HPDE6-E6E7 (cell line): ENCODE data around the gene DNAAF5.
"Not testable (repeated sequence)": the region's sequence is repeated elsewhere in the genome, so short reads cannot be mapped to it uniquely, and the experiment has no call there.

Source experiments
- DNase-seq: peaks from one replicate; pipeline ENCODE4 v3.0.0; 2011; ENCODE audit warnings: missing footprints; ENCODE audit errors: extremely low spot score

The DNAAF5 gene

DNA sequence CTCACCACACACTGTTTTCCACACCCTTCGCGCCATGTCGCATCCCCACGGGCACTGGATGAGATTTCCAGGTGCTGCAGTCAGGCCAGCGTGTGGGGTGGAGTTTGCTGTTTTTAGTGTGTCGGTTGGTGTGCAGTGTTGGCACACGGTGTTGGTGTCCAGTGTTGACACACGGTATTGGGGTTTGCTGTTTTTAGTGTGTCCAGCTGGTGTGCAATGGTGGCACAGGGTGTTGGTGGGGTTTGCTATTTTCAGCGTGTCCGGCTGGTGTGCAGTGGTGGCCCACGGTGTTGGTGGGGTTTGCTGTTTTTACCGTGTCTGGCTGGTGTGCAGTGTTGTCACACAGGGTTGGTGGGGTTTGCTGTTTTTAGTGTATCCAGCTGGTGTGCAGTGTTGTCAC, 20.7 kb downstream of the DNAAF5 start:
- no peak for DNase-seq

- no peak for DNase-seq
These were observed 21.9 kb downstream of the DNAAF5 start for GRCh38 chr7:748446-748845.

DNA sequence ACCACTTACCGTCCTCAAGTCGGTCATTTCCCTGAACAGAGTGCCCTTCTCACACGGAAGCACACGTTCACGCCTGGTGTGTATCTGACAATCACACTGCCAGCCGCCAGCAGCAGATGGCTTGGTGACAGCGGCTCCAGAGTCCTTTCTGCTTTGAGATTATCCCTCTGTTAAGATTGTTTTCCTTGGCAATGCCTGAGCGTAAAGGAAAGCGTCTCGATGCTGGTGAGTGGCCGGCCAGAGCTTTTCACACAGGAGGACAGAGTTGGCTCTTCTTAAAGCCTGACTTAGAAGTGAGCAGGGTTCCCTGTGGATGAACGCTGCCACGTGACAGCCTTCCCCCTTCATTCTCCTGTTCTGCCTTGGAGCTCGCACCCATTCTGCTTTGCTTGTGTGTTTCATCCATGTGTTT, 22.6 kb downstream of the DNAAF5 start:
- no peak for DNase-seq

DNA sequence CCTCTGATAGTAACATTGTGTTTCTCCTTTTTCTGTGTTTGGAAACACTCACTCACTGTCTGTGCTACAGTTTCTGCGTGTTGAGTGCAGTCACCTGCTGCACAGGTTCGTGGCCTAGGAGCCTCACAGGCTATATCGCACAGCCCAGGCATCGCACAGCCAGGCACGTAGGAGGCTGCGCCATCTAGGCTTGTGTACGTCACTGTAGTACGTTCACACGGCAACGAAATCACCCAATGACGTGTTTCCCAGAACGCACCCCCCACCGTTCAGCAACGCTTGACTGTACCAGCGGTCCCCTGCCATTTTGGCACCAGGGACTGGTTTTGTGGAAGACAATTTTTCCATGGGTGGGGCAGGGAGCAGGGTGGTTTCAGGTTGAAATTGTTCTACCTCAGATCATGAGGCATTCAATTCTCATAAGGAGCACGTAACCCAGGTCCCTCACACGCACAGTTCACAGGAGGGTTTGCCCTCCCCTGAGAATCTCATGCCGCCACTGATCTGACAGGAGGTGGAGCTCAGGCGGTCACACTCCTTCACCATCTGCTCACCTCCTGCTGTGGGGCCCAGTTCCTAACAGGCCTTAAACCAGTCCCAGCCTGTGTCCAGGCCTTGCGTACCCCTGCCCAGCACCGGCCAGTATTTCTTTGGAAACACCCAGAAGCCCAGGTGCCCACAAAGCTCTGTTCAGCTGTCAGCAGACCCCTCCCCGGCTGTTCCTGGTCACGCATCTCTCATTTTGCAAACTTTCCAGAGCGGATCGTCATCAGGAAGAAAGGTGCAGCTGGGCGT, 23.8 kb downstream of the DNAAF5 start:
- no peak for DNase-seq

DNA sequence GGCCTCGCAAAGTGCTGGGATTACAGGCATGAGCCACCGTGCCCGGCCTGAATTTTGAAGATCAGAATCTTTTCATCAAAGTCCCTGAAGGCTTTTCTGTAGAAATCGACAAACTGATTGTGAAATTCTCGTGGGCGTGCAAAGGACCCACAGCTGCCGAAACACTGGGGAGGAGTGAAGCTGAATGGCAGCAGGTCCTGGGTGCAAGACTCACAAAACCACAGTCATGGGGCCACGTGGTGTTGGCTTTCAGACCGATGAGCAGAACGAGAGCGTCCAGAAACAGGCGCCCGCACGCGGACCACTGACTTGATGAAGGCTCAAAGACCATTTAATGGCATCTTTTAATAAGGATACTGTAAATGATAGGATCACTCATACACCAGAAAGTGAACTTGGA, 25.3 kb downstream of the DNAAF5 start:
- DNase-seq: no peak

- not testable (repeated sequence) for DNase-seq
These were observed 25.8 kb downstream of the DNAAF5 start for GRCh38 chr7:752256-752655.

DNA sequence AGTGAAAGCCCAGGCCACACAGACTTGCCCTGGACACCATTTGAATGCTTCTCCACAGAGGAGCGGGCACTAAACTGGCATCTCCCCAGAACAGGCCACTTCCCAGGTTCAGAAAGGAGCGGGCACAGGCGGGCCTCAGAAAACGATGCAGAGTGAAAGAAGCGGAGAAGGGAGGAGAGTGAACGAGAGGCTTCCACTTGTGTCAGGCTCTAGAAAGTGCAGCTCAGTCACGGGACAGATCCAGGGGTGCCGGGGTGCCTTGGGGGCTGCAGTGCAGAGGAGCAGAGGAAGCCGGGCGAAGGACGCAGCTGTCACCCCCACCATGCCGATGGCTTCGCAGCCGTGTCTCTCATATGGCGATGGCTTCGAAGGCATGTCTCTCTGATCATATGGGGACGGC, 26.7 kb downstream of the DNAAF5 start:
- DNase-seq: no peak

DNA sequence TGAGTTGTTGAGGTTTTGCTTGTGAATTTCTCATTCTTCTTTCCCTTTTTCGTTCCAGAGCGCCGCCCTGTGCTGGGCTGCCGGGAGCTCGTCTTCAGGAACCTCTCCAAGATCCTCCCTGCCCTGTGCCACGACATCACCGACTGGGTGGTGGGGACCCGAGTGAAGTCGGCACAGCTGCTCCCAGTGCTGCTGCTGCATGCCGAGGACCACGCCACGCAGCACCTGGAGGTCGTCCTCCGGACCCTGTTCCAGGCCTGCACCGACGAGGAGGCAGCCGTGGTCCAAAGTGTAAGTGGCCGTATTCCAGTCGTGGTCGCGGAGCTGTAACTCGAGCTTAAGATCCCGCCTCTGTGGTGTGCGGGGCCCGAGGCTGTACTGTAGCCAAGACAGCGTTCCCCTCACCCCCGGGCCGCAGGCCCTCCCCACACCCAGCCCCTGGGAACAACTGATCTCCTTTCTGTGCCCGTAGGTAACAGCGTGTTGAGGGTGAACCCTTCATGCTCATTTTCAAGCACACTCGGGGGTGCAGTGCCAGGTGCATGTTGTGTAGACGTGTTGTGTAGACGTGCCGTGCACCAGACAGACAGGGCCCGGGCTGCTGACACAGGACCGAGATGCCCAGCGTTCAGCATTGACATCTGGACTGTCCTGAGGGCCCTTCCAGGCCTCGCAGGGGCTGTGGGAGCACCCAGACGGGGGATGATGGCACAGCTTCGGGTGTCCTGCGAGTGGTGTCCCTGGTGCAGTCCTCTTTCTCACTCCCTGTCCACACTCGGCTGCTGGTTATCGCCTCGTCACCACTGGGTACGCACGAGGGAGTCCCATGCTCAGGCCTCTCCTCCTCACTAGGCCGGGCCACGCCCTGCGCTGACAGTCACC, 28.3 kb downstream of the DNAAF5 start:
- no peak for DNase-seq

GRCh38 chr7:755413-755805, 28.9 kb downstream of the DNAAF5 start:
- no peak for DNase-seq

- no peak for DNase-seq
These were observed 29.9 kb downstream of the DNAAF5 start for GRCh38 chr7:756231-756927.

DNA sequence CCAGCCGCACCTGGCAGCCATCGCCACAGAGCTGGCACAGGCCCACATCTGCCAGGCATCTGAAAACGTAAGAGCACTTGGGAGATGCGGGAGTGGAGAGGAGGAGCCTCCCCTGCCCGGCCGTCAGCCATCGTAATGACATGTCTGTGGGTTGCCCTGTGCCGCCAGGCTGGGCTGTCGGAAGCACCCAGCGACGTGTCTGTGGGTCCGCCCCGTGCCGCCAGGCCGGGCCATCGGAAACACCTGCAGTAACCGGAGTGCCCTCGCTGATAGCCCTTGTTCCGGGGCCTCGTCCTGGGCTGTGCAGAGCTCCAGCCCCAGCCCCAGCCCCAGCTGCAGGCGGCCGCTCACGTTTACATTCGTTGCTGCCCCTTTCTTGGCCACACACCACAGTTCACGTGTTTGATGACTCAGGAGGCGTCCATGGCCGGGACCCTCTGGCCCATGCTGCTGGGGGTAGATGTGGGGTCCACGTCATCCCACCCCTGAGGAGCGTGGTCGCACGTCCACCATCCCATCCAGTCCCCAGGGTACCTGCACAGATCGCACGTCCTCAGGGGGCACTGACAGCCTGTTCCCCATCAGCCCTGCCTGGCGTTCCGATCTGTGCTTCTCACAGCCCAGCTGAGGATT, 30.5 kb downstream of the DNAAF5 start:
- DNase-seq: no peak

DNA sequence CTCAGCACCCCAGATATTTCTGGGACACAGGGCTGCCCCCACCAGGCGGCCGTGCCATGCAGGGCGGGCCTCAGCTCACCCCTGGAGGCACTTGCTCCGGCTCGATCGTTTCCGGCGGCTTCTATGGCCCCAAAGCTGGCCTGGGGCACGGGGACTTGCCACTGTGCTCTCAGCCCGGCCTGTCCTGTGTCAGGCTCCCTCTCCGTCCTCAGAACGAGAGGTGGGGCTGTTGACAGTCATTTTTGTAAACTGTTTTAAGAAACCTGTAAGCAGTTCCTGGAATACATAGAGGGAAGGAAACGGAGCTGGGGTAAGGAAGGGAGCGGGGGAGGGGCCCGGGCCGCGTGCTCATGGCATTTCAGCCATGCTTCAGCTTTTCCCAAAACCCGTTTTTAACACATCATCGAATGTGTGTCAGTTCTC, 31.3 kb downstream of the DNAAF5 start:
- DNase-seq: no peak

GRCh38 chr7:759569-759968, 33.1 kb downstream of the DNAAF5 start:
- no peak for DNase-seq

DNA sequence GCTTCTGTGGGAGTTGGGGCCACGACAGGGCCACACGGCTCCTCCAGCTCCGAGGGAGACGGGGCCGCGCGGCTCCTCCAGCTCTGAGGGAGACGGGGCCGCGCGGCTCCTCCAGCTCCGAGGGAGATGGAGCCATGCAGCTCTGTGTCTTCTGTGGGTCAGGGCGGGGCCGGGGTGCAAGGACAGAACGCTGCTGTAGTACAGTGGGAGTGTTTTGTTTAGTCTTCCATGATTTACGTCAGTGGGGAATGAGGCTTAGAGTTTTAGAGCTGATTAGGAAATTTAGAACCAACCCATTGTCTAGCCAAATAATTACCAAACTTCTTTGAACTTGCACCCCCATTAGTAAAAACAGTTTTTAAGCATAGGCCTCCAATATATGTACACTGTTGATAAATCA, 33.5 kb downstream of the DNAAF5 start:
- no peak for DNase-seq

- DNase-seq: no peak
These were observed 34.6 kb downstream of the DNAAF5 start for GRCh38 chr7:761101-761500.

GRCh38 chr7:761631-762030, 35.1 kb downstream of the DNAAF5 start:
- no peak for DNase-seq

DNA sequence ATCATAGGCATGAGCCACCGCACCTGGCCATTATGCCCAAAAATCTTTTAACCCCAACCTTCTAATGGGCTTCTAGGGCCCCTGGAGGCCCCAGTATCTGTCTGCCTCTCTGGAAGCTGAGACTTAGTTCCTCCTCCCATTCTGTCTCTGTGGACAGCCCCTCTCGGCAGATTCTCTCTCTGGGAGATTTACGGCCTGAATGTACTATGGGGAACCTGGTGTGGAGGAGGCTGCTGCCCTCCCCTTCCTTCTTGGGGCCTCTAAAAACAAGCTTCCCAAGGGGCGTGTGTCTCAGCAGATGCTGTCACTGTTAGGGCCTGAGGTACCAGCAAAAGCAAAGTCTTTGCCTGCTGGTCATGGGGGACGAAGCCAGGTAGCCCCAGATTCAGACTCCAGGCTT, 36.4 kb downstream of the DNAAF5 start:
- DNase-seq: no peak

DNA sequence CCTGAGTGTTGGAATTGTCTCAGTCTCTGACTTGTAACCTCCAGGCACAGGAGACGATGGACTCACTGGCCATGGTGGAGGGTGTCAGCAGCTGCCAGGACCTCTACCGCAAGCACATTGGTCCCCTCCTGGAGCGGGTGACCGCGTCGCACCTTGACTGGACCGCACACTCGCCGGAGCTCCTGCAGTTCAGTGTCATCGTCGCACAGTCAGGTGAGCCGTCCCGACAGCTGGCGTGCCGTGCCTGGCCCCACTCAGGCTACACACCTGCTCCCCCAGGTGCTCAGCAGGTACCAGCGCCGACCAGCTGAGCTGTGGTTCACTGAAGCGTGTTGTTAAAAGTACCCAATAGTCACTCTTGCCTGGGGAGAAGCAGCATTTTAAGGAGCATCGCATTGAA, 37.3 kb downstream of the DNAAF5 start:
- no peak for DNase-seq

- DNase-seq: no peak
These were observed 38.9 kb downstream of the DNAAF5 start for GRCh38 chr7:765383-765782.

GRCh38 chr7:767580-767940, 41.1 kb downstream of the DNAAF5 start:
- DNase-seq: no peak

GRCh38 chr7:767941-768731, 41.6 kb downstream of the DNAAF5 start:
- DNase-seq: no peak
